ENCODE results near the gene PKP4.

DNA sequence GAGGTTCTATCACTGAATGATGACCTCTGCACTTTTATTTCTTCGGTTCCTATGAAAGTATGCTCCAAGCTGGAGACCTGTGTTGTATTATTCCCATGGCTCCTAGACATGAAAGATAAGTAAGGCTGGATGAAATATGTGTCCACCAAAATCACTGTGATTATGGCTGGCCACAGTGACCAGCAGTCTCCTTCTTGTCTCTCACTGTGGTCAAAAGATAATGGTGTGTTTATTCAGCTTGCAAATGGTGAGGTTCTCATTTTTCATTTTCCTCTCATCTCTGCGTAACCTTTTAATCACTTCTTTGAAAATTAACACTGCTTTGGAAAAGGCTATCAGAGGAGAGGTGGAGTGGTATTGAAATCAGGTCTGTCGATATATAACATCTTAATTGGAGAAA, 230.6 kb downstream of the PKP4 start:
- no peak for TF ChIP-seq POLR2A (IDR thresholded peaks at IDR 0.05)
- TF ChIP-seq CTCF (IDR thresholded peaks at IDR 0.05): no peak
- no peak for TF ChIP-seq POLR2AphosphoS5 (IDR thresholded peaks at IDR 0.05)
